HG03135 (cell line): ENCODE data around the gene URB1.
A peak's percentile ranks its signal among the peaks of the same experiment; 100 is the strongest.
"Not testable (repeated sequence)": the region's sequence is repeated elsewhere in the genome, so short reads cannot be mapped to it uniquely, and the experiment has no call there.

Experiments used
- ATAC-seq: cut with Tn5 transposase; IDR thresholded peaks from one replicate; pipeline ENCODE4 v1.9.1; 2021; ENCODE audit warnings: mild to moderate bottlenecking, moderate library complexity; ENCODE audit not compliant: unreplicated experiment

The URB1 gene

DNA sequence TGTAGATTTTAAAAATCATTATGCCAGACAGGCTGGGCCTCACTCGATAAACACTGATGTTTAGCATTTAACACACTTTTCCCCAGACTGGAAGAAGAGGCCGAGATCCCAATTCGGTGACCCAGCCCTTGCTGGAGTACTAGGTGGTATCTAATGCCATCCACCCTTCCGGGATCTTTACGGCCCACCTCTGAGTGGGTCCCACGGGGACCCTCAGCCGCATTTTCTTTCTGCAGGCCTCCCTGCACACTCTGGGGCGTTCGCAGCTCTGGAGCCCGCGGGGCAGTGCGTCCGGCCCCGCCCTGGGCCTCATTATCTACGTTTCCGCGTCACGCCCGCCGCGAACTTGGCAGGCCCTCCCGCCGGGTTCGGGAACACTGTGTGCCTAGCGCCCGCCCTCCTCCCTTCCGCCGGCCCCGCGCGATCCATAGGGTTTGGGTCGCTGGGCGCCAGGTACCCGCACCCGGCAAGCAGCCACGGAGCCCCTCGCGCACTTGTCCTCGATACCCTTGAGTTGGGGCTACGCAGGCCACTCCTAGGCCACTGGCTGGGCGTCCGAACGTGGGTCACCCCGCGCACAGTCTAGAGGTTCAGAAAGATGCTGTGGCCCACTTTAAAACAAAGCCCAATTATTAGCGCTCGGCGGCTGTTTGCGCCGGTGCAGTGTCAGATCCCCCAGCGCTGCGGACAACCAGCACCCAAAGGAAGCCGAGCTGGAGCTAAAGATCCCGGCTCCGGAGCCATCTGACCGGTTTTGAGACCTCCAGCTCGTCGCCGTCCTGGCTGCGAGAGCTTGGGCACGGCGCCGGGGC, 18.7 kb upstream of the URB1 start:
- no peak for ATAC-seq

DNA sequence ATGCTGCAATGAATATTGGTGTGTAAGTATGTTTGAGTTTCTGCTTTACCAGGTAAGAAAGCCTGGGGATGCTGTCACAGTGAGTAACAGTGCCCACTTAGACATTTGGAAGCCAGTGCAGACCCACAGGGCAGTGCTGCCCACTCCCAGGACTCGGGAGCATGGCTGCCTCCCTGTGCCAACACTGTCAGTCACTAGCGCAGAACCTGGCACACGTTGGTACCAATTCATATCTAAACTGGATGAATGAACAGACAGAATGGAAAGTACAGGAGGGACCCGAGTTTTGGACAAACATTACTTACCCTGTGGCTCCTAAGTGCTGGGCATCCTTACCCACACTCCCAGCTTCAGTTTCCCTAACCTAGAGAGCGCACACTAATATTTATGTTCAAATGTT, 18.1 kb upstream of the URB1 start:
- ATAC-seq, result no peak

DNA sequence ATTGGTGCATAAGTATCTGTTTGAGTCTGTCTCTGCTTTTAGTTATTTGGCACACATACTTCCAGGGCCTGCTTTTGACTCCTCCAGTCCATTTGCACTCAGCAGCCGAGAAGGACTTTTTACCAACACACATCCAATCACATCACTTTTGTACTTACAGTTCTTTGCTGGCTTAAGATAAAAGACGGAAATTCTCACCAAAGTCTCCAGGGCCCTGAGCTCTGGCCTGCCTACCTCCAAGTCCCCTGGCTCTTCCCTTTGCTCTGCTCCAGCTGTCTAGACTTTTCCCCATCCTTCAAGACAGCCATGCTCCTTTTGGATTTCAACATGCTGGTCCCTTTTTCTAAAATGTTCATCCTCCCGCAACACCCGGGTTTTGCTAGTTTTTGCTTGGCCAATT, 17.5 kb upstream of the URB1 start:
- no peak for ATAC-seq

DNA sequence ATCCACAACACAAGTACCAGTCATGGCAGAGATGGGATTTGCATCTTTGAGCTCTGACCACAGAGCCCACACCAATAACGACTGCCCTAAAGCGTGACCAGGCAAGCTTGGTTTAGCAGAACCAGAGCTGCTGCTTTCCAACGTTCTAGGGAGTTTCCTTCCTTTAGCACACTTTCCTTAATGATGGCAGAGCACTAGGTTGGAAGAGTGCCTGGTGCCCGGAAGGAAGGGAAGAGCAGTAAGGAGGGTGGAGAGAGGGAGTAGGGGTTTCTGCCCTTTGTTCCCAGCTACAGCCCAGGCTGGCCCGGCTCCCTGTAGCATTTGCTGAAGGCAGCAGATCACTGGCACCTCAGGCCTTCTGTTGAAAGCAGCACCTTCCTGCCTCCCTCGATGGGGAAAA, 13.6 kb upstream of the URB1 start:
- no peak for ATAC-seq

DNA sequence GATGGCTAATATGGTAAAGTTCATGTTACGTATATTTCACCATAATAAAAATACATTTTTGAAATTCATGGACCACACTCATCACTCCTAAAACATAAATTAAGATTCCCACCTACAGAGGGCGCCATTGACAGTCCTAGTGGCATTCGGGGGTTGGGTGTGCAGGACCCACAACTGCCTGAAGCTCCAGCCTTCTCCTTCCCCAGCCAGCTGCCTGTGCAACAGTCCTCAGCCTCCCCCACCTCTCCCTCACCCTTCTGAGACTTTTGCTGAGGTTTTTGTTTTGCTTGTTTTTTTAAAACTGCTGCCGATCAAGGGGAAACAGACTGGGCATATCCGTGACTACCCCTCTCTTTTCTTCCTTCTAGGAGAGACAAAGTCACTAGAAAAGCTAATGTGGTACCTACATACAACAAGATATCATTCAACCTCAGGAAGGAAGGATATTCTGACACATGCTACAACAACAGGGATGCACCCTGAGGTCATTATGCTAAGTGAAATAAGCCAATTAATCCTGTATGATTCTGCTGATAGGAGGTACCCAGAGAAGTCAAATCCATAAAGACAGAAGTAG, 10.5 kb upstream of the URB1 start:
- ATAC-seq, result no peak

DNA sequence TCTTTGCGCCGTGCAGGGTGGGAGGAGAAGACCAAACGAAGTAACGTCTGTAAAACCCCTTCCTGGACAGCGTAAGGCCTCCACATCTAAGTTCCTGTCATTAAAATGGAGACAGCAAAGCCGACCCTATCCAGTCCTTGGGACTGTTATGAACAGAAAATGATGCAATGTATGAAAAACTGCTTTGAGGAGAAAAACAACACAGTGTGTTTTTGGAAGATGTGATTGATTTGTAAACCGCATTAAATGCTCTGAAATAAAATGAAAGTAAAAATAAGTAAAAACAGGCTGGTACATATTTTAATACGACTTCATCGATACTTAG, 827 bp upstream of the URB1 start:
- no peak for ATAC-seq

DNA sequence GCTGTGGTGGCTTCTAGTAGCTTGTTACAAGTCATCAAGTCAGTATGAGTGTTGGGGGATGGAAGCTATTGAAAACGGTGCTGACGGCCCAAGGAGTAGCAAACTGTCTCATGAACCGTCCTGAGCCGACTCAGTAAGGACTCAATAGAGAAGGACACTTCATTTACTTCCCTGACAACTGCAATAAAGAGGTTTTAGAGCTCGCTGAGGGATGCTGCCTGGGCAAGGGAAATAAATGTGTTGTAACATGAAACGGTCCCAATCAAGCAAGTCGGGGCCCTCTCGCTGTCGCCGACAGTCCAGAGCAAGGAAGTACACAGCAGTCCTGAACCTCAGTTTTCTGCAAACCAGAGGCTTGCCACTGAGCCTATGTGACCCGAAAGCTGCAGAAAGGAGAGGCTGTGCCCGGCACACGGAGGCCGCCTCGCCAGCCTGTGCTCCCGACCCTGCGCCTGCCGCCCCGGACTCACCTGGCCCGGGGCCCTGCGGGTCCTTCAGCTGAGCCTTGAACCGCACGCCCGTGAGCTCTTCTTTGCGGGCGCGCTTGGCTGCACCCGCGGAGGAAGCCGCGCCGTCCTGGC, 423 bp downstream of the URB1 start:
- ATAC-seq, result peak; percentile 43

DNA sequence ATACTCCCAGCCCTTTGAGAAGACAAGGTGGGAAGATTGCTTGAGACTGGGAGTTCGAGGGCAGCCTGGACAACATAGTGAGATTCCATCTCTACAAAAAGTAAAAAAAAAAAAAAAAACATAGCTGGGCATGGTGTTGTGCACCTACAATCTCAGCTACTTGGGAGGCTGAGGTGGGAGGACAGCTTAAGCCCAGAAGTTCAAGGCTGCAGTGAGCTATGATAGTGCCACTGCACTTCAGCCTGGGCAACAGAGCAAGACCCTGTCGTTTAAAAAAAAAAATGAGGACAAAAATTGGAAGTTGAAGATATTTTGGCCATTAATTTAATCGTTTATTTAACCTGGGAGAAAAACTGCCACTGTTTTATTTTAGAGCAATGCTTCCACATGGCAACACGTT, 1.1 kb downstream of the URB1 start:
- no peak for ATAC-seq

DNA sequence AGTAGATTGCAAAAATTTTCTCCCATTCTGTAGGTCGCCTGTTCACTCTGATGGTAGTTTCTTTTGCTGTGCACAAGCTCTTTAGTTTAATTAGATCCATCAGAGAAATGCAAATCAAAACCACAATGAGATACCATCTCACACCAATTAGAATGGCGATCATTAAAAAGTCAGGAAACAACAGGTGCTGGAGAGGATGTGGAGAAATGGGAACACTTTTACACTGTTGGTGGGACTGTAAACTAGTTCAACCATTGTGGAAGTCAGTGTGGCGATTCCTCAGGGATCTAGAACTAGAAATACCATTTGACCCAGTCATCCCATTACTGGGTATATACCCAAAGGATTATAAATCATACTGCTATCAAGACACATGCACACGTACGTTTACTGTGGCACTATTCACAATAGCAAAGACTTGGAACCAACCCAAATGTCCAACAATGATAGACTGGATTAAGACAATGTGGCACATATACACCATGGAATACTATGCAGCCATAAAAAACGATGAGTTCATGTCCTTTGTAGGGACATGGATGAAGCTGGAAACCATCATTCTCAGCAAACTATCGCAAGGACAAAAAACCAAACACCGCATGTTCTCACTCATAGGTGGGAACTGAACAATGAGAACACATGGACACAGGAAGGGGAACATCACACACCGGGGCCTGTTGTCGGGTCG, 2.1 kb downstream of the URB1 start:
- not testable (repeated sequence) for ATAC-seq

DNA sequence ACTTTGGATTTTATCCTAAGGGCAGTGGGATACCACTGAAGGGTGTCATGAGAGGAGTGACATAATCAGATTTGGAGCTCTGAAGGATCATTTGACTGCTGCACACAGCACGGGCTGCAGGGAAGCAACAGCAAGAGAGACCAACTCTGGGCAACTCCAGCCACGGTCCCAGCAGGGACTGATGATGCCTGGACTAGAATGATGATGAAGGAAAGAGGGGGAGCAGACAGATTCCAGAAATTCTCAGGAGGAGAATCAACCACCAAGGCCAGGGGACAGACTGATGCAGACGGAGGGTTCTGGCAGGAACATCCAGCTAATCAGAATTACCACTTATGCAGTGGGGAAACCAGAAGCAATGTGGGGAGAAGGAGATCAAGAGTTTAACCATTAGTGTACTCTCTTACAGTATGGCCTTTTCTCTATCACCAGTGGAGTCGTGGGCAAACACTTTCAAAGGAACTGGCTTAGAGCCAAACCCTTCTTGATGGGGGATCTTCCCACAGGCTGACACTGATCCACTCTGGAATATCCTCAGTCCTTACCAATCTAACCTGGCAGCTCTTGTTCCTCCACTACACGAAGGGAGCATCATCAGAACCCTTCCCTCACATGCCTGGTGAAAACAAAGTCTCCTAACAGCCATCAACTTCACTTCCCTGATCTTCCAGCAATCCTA, 3.3 kb downstream of the URB1 start:
- no peak for ATAC-seq

DNA sequence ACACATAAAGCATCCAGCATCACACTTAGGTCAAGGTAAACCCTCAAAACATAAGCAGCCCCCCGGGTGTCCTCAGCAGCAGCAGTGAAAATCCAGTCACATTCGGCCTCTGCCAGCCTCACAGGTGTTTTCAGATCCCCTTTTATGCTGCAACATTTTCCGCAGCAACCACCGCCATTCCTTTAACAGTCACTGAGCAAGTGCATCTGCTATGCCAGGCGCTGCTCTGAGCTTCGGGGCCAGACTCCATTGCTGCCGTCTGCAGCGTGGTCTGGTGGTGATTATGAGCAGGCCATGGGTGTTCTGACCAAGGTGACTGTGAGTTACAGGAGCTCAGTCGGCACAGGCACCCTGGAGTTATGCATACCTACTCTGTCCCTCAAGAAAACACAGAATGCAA, 4.5 kb downstream of the URB1 start:
- no peak for ATAC-seq

DNA sequence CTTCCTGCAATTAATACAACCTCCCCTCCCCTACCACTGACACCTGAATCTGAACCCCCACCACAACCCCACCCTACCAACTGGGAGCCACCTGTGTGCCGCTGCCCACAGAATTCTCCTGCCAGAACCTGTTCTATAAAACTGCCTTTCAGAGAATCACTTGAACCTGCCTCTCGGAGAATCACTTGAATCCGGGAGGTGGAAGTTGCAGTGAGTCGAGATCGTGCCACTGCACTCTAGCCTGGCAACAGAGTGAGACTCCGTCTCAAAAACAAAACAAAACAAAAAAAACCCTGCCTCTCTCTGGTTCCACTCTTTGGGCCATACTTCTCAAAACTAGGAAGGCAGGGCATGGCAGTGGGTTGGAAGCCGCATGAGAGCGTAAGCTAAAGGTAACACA, 5.7 kb downstream of the URB1 start:
- ATAC-seq, result no peak

DNA sequence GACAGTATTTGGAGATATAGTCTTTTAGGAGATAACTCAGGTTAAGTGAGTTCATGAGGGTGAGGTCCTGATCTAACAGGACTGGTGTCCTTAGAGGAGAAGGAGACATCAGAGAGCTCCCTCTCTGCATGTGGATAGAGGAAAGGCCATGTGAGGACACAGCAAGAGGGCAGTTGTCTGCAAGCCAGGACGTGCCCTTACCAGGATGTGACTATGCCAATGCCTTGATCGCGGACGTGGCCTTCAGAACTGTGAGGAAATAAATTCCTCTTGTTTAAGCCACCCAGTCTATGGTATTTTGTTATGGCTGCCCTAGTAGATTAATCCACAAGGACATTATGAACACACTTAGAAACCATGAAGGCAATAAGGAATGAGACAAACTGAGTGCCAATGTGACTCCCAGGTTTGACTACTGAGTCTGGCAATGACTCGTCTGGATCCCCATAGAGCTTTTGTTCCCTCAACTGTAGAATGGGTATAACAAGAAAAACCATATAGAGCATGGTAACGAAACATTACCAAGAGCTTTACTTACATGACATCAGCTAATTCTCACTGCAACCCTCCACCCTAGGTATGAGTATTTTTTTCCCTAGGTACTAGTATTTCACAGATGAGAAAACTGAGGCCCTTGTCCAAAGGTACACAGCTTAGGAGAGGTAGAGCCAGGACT, 6.5 kb downstream of the URB1 start:
- ATAC-seq, result no peak

DNA sequence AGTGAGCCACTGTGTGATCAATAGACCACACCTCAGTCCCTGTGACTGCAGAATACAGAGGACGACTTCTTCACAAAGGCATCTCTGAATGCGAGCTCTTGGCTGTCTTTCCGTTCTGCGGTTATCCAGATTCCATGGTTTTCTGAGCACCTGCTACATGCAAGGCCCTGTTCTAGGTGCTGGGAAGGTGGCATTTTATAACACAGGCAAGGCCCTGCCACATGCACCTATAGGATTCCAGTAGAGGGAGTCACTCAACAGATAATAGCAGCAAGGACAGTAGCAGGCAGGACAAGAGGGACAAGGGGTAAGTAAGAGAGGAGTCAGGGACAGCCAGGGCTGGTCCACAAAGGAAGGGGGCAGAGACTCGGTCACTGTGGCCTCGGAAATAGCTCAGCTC, 9.0 kb downstream of the URB1 start:
- no peak for ATAC-seq

DNA sequence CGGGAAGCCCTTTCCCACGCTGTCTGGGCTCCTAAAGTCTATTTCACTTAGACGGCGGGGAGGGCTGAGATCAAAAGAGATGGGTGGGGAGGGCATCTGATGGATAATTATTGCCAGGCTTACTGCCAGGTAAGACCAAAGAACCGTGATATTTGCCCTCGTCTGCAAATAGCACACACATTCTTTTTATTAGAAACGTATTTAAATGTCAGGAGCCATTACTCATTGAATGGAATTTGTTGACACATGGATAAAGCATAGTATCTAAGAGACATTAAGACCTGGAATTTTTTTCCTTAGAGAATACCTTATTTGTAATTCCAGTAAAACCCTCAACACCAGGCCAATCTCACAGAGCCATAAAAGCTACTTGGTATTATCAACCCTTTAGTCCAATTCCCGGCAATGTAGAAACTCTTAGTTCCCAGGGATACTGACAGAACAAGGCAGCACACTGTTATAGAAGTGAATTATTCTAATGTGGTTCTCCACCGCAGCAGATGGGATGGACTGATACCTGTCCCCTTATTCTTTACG, 10.6 kb downstream of the URB1 start:
- ATAC-seq, result no peak

DNA sequence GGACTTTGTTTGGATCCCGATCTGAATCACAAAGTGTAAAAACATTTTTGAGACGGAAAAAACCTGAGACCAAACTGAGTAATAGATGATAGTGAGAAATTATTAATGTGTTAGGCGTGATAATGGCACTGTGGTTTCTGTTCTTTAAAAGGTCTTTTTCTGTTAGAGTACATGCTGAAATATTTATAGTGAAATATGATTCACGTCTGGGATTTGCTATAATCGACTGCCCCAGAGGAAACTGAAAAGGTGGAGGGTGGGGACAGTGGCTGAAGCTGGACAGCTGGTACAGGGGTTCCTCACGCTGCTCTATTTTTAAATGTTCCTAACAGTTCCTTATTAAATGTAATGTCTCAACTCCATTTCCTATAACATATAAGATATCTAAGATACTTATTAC, 11.2 kb downstream of the URB1 start:
- ATAC-seq, result no peak

DNA sequence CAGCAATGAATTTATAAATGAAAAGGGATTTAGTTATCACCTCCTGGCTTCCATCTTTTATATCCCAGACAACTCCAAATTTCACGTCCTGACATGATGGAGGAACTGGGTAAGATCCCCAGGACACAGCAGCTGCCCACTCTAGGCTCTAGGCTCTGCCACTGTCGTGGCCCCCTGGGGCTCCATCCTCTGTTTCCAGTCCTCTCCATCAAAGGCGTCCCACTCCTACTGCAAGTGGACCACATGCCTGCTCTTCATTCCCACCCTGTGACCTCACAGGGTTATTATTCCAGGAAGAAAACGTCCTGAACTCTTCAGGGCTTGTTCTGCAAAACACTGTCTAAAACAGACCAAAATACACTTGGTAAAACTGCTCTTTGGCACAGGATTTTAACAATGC, 11.9 kb downstream of the URB1 start:
- ATAC-seq, result no peak

DNA sequence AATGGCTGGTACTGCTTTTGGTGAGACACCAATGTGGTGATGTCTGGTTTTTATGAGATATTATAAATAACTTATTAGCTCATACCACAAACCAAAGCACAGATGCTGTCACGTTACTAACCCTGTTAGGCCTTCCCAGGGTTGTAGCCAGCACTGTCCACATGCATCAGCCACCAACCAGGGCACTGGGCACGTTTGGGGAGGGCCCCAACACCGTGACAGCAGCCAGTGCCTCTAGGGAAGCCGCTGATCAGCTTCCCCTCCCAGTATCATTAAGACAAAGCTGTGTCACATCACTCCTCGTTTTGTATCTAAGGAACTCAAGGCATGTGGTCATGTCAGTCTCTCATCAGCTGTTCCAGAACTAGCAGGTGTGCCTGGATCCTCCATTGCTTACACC, 13.9 kb downstream of the URB1 start:
- no peak for ATAC-seq

DNA sequence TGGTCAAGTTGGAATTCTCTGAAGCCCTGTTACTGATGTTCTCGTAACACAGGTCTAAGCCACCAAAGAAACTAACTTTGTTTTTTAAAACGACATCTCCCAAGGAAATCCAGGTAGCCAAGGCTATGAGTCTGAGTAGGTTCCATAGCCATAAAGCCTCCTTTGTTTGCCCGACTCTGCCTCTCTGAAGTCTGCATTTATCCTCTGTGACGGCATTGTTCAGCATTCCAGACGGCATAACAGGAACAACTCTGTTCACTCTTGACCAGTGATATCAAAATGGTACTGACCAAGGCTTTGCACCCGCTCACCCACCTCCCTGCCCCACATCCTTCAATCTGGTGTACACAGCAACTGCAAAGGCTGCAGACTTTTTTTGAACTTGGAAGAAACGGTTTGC, 14.8 kb downstream of the URB1 start:
- ATAC-seq, result no peak

DNA sequence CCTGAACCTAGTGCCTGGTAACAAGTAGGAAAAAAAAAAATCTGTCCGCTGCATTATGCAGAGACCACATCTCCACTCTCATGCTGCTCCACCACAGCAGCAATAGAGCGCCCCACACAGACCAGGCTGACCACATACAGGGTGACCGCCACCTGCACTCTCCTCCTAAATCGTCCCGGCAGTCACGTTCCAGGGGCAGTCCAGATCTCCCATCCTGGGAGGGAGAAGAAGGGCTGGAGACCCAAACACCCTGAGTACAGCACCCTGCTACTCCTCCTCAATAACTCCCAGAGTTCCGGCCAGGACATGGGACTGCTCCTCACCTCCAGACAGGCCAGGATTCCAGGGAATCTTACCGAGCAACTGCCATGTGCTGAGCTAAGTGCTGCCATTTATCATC, 15.3 kb downstream of the URB1 start:
- ATAC-seq, result no peak

DNA sequence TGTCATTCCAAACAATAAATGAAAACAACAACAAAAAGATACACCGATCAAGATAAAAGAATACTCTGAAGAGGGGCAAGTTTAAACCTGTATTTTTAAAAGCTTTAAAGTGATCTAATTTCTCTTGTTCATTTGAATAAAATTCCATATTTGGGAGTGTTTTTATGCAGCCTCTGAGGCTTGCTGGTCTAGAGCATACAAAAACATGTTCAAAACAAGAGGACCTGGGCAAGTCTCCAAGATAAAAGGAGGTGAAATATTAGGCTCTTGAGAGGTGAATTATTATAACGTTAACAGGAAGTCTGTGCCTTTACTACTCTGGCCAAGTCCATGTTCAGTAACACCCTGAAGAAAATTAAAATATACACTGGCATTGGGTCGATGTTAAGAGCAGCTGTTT, 20.1 kb downstream of the URB1 start:
- ATAC-seq, result no peak
